ENCODE results near the gene ZC3H12D.

Gene ZC3H12D

GRCh38 chr6:149484733-149485700 lies at the start of gene ZC3H12D:
Gene ZC3H12D (minus strand): TSS chr6:149485014. CDS start chr6:149474543, 10,471 bp downstream.
- TF ChIP-seq, protein P1, sequence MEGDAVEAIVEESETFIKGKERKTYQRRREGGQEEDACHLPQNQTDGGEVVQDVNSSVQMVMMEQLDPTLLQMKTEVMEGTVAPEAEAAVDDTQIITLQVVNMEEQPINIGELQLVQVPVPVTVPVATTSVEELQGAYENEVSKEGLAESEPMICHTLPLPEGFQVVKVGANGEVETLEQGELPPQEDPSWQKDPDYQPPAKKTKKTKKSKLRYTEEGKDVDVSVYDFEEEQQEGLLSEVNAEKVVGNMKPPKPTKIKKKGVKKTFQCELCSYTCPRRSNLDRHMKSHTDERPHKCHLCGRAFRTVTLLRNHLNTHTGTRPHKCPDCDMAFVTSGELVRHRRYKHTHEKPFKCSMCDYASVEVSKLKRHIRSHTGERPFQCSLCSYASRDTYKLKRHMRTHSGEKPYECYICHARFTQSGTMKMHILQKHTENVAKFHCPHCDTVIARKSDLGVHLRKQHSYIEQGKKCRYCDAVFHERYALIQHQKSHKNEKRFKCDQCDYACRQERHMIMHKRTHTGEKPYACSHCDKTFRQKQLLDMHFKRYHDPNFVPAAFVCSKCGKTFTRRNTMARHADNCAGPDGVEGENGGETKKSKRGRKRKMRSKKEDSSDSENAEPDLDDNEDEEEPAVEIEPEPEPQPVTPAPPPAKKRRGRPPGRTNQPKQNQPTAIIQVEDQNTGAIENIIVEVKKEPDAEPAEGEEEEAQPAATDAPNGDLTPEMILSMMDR (IDR thresholded peaks at IDR 0.05) = no peak
- no peaks in the 10 kb centered on the region for H3K9me3 Mint-ChIP-seq
- peaks cover 25% of the 10 kb centered on the region for H3K27me3 Mint-ChIP-seq (ENCODE audit: low read depth, poor library complexity)
- peaks cover 53% of the 10 kb centered on the region for H3K4me1 Mint-ChIP-seq
- peak within 1 kb of the TSS; percentile 98 for H3K27ac Mint-ChIP-seq
- no peak within 1 kb of the TSS for H3K4me3 Mint-ChIP-seq
- no peaks in the 10 kb centered on the region for H3K36me3 Mint-ChIP-seq (ENCODE audit: low read depth)
- no peak for DNase-seq

GRCh38 chr6:149529650-149530049 lies 44.8 kb upstream of the ZC3H12D start:
- no peak overlapping the region for H3K4me3 Mint-ChIP-seq
- no peaks in the 10 kb centered on the region for H3K4me1 Mint-ChIP-seq
- DNase-seq = no peak
- TF ChIP-seq, protein P1 (IDR thresholded peaks at IDR 0.05) = no peak
- peaks cover 61% of the 10 kb centered on the region for H3K36me3 Mint-ChIP-seq (ENCODE audit: low read depth)
- H3K27me3 Mint-ChIP-seq (ENCODE audit: low read depth, poor library complexity) = peaks cover 3% of the 10 kb centered on the region
- peak overlapping the region; percentile 36 for H3K27ac Mint-ChIP-seq
- H3K9me3 Mint-ChIP-seq = no peaks in the 10 kb centered on the region

DNA sequence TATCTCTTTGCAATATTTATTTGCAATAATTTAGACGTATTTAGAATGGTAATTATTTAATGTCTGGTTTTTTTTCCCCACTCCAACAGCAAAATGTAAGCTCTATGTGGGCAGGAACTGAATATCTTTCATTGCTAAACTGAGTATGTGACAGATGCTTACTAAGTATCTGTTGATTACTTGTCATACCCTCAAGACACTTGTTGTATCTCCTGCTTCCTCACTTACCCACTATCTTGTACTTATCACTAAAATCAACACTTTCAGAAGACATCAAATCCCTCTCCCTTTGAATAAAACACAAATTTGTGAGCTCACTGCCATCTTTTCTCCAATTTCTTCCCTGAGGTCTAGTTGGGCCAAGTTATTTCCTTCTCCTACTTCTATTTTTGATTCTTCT lies 30.7 kb upstream of the ZC3H12D start:
- no peak for DNase-seq
- H3K4me3 Mint-ChIP-seq = no peak overlapping the region
- H3K27ac Mint-ChIP-seq = no peak overlapping the region
- H3K27me3 Mint-ChIP-seq (ENCODE audit: low read depth, poor library complexity) = no peaks in the 10 kb centered on the region
- no peaks in the 10 kb centered on the region for H3K9me3 Mint-ChIP-seq
- H3K36me3 Mint-ChIP-seq (ENCODE audit: low read depth) = peaks cover 50% of the 10 kb centered on the region
- H3K4me1 Mint-ChIP-seq = no peaks in the 10 kb centered on the region
- TF ChIP-seq, protein P1 (IDR thresholded peaks at IDR 0.05) = no peak

GRCh38 chr6:149513915-149514314 lies 29.1 kb upstream of the ZC3H12D start:
- no peaks in the 10 kb centered on the region for H3K4me1 Mint-ChIP-seq
- TF ChIP-seq, protein P1 (IDR thresholded peaks at IDR 0.05) = no peak
- H3K4me3 Mint-ChIP-seq = no peak overlapping the region
- DNase-seq = no peak
- H3K36me3 Mint-ChIP-seq (ENCODE audit: low read depth) = peaks cover 55% of the 10 kb centered on the region
- H3K9me3 Mint-ChIP-seq = no peaks in the 10 kb centered on the region
- no peak overlapping the region for H3K27ac Mint-ChIP-seq
- H3K27me3 Mint-ChIP-seq (ENCODE audit: low read depth, poor library complexity) = no peaks in the 10 kb centered on the region

- Mint-ChIP-seq H3K4me1 (no peaks in the 10 kb centered on the region), H3K27ac (no peak overlapping the region), H3K4me3 (no peak overlapping the region), H3K36me3 (ENCODE audit: low read depth) (peaks cover 46% of the 10 kb centered on the region), H3K9me3 (no peaks in the 10 kb centered on the region), H3K27me3 (ENCODE audit: low read depth, poor library complexity) (no peaks in the 10 kb centered on the region)
- TF ChIP-seq, protein P1 (IDR thresholded peaks at IDR 0.05) = no peak
- no peak for DNase-seq
Observed at GRCh38 chr6:149510793-149511512, 26.1 kb upstream of the ZC3H12D start.

Measured in nephron progenitor cell (in vitro differentiated cells).